HepG2 (cell line): ENCODE results near the gene TLN1. TPM values are rescaled to one million over a fixed set of nuclear protein-coding genes. Genes with fewer than 3 reads are reported as not detected.

Experiments used
- ATAC-seq: fragments of 200-7000 bp; cut with Tn5 transposase; 3 replicates; pipeline ENCODE4 v1.9.1; 2020; ENCODE audit warnings: mild to moderate bottlenecking, moderate library complexity
- BruUV-seq: library from RNA; stranded (reverse); fragments of 400-500 nt; replicated peaks from 2 replicates; lab custom pipeline; 2021; lab: Mats Ljungman, UMichigan
- CTCF ChIA-PET: fragments of 300-600 bp; formaldehyde crosslinking; extraction: SDS; loops from one replicate; lab custom pipeline; 2021; ENCODE audit warnings: low total read pairs, inconsistent platforms, low intra/inter-chr PET ratio; lab: Yijun Ruan, JAX
- POLR2A ChIA-PET: fragments of 350-600 bp; sonication (Branson Sonifier 250); formaldehyde crosslinking; loops from one replicate; lab custom pipeline; 2020; ENCODE audit warnings: antibody characterized with exemption, inconsistent platforms; lab: Yijun Ruan, JAX
- DNase-seq: peaks from one replicate; pipeline ENCODE4 v3.0.0-alpha.2; 2015; ENCODE audit warnings: low spot score
- FAIRE-seq: peaks from 3 replicates; lab custom pipeline; 2011; peaks lifted over from hg19 to GRCh38; lab: Jason Lieb, UNC
- H2AFZ ChIP-seq: one replicate; pipeline ENCODE4 v1.6.1; 2011; ENCODE audit warnings: low read length, inconsistent platforms
- H3K27ac ChIP-seq: fragments of 300-600 bp; 3 replicates; pipeline ENCODE4 v1.8.0; 2011; ENCODE audit warnings: mixed run types, mild to moderate bottlenecking, mixed read lengths, low read length, inconsistent platforms; ENCODE audit not compliant: insufficient read depth; ENCODE audit errors: extremely low read length
- H3K27me3 ChIP-seq, 2 experiments: fragments of 200-600 bp in 1 of 2; 2 replicates in 1 of 2; 3 replicates in 1 of 2; pipeline versions ENCODE4 v1.6.0 to v1.8.0; 2011; ENCODE audit warnings: low read length in 2 of 2, mild to moderate bottlenecking in 2 of 2, moderate library complexity in 2 of 2, inconsistent platforms in 1 of 2; ENCODE audit not compliant: insufficient read depth in 2 of 2, control insufficient read depth in 1 of 2
- H3K36me3 ChIP-seq, 2 experiments: fragments of 200-600 bp in 1 of 2; replicated peaks in 1 of 2; 2 replicates in 1 of 2; 3 replicates in 1 of 2; pipeline versions ENCODE4 v1.5.1 to v1.8.0; 2011; ENCODE audit warnings: low read length in 2 of 2, inconsistent platforms in 1 of 2; ENCODE audit not compliant: insufficient read depth in 2 of 2, control insufficient read depth in 1 of 2
- H3K4me1 ChIP-seq: 2 replicates; pipeline ENCODE4 v1.5.1; 2012; ENCODE audit warnings: low read length, inconsistent platforms; ENCODE audit not compliant: insufficient read depth
- H3K4me2 ChIP-seq: 2 replicates; pipeline ENCODE4 v1.6.0; 2011; ENCODE audit warnings: low read depth, low read length, inconsistent platforms
- H3K4me3 ChIP-seq, 3 experiments: fragments of 200-600 bp in 1 of 3; sonication (generic), shearing (Covaris generic) in 1 of 3; replicated peaks in 1 of 3; 2 replicates each; pipeline ENCODE4 v1.5.1; 2011 to 2016; ENCODE audit warnings: low read length in 3 of 3, inconsistent platforms in 2 of 3, low read depth in 2 of 3, mild to moderate bottlenecking in 2 of 3, control low read depth in 1 of 3, mixed read lengths in 1 of 3; ENCODE audit not compliant: insufficient read depth in 1 of 3
- H3K79me2 ChIP-seq: one replicate; pipeline ENCODE4 v1.6.1; 2011; ENCODE audit warnings: low read length, inconsistent platforms; ENCODE audit not compliant: insufficient read depth
- H3K9ac ChIP-seq: 2 replicates; pipeline ENCODE4 v1.6.0; 2011; ENCODE audit warnings: mild to moderate bottlenecking, low read depth, low read length, inconsistent platforms; ENCODE audit not compliant: insufficient read depth
- H3K9me3 ChIP-seq: 2 replicates; pipeline ENCODE4 v1.5.1; 2012; ENCODE audit warnings: mild to moderate bottlenecking, low read length
- H4K20me1 ChIP-seq: 2 replicates; pipeline ENCODE4 v1.6.0; 2011; ENCODE audit warnings: inconsistent platforms, mild to moderate bottlenecking, low read length, moderate library complexity; ENCODE audit not compliant: insufficient read depth
- ATF5 ChIP-seq: sonication (generic); formaldehyde crosslinking; IDR thresholded peaks from 2 replicates; pipeline ENCODE4 v1.4.0; 2020; ENCODE audit warnings: mild to moderate bottlenecking, low read depth, missing genetic modification reagents
- ZMAT5 ChIP-seq: sonication (generic); formaldehyde crosslinking; IDR thresholded peaks from 2 replicates; pipeline ENCODE4 v1.5.0; 2020; ENCODE audit warnings: mild to moderate bottlenecking, low read depth, missing genetic modification reagents, borderline replicate concordance
- ZNF17 ChIP-seq: sonication (generic); formaldehyde crosslinking; IDR thresholded peaks from 2 replicates; pipeline ENCODE4 v1.5.0; 2020; ENCODE audit warnings: mild to moderate bottlenecking, missing genetic modification reagents
- ZNF33A ChIP-seq: sonication (generic); formaldehyde crosslinking; IDR thresholded peaks from 2 replicates; pipeline ENCODE4 v1.5.1; 2020; ENCODE audit warnings: missing genetic modification reagents, mild to moderate bottlenecking, moderate library complexity, borderline replicate concordance
- ZNF652 ChIP-seq: IDR thresholded peaks from 2 replicates; pipeline ENCODE4 v1.6.1; 2016; ENCODE audit warnings: low read depth, borderline replicate concordance
- ZNF770 ChIP-seq: sonication (generic); formaldehyde crosslinking; IDR thresholded peaks from 2 replicates; pipeline ENCODE4 v1.5.0; 2020; ENCODE audit warnings: mild to moderate bottlenecking, missing genetic modification reagents
- WGBS: methylation state at CpG from one replicate; pipeline ENCODE4 v1.1.6; 2017; ENCODE audit warnings: low lambda C conversion rate; 5-methylcytosine and 5-hydroxymethylcytosine counted together
- in situ Hi-C: cut with HindIII; loops from 2 replicates; pipeline ENCODE4 v1.10.0; 2017; ENCODE audit warnings: low pct_unique_long_range_greater_than_20kb; ENCODE audit not compliant: extremely low pct_ligation_motif_present
- intact Hi-C: fragments of 100-400 bp; cut with micrococcal nuclease; formaldehyde crosslinking; loops from one replicate; pipeline ENCODE4 v1.10.0; 2022; ENCODE audit not compliant: unreplicated experiment
- polyA plus RNA-seq, 8 experiments: library from polyadenylated mRNA; depleted of rRNA in 3 of 8; stranded (reverse) in 7 of 8; unstranded in 1 of 8; fragments of >200 nt; fragmentation: Illumina TruSeq in 4 of 8; extraction: Trizol in 4 of 8; gene quantifications; 2 replicates each; pipeline versions ENCODE4 v1.2.1 to v1.2.3, GENCODE V29; 2011 to 2016; ENCODE audit warnings: low read depth in 4 of 8, missing spikeins in 1 of 8, mixed read lengths in 1 of 8; ENCODE audit not compliant: insufficient read depth in 1 of 8
- total RNA-seq, 5 experiments: library from RNA; depleted of rRNA; stranded (reverse); fragments of >200 nt; fragmentation: Illumina TruSeq; extraction: Trizol; gene quantifications; 2 replicates each; pipeline ENCODE4 v1.2.3, GENCODE V29; 2016; ENCODE audit warnings: low read depth in 1 of 5
- TF ChIP-seq, protein P1 (sequence below): sonication (generic); formaldehyde crosslinking; IDR thresholded peaks from 2 replicates; pipeline ENCODE4 v1.4.0; 2020; ENCODE audit warnings: missing genetic modification reagents, mild to moderate bottlenecking, borderline replicate concordance

TLN1 gene
- total and polyA plus RNA-seq, 2 of the 13 experiments (the other 11 are each of a cell fraction or from before 2014, with no cell fraction given) = 35.2 to 51.8 TPM

GRCh38 chr9:35763803-35764202 is 31.8 kb upstream of the TLN1 start:
- CTCF ChIA-PET = no interaction called here
- DNase-seq (no peak), FAIRE-seq (no peak), ATAC-seq (no peak)
- POLR2A ChIA-PET = interaction anchor here (1.1 kb wide), 1 partner anchor 102 kb away, joined by 3 read pairs; no protein-coding TSS in a partner anchor
- Histone ChIP-seq H4K20me1 (no peaks in the 10 kb centered on the region), H2AFZ (no peak overlapping the region), H3K79me2 (peaks cover 31% of the 10 kb centered on the region), H3K36me3 (no peaks in the 10 kb centered on the region), H3K27ac (no peak overlapping the region), H3K9ac (no peak overlapping the region), H3K4me3 (no peak overlapping the region), H3K4me2 (no peak overlapping the region), H3K4me1 (peaks cover 14% of the 10 kb centered on the region), H3K9me3 (no peaks in the 10 kb centered on the region), H3K27me3 (no peaks in the 10 kb centered on the region)
- BruUV-seq = no TSS peak
- intact Hi-C loops (no loop called here), in situ Hi-C loops (no loop called here)
- WGBS = 95% methylated on average over 1 of the region's 1 CpG
- TF ChIP-seq ZNF770 (CRISPR knock-in tag) (peak; percentile 14; the same call in 1 of the 2 replicates), ZMAT5 (CRISPR knock-in tag) (no peak)

- H3K27me3 ChIP-seq = no peaks in the 10 kb centered on the region
- no peak overlapping the region for H2AFZ ChIP-seq
- 96% methylated on average over 2 of the region's 2 CpGs for WGBS
- H4K20me1 ChIP-seq = no peaks in the 10 kb centered on the region
- peaks cover 37% of the 10 kb centered on the region for H3K79me2 ChIP-seq
- no peak overlapping the region for H3K4me2 ChIP-seq
- CTCF ChIA-PET = no interaction called here
- POLR2A ChIA-PET = interaction anchor here (1.1 kb wide), 1 partner anchor 102 kb away, joined by 3 read pairs; no protein-coding TSS in a partner anchor
- no peaks in the 10 kb centered on the region for H3K36me3 ChIP-seq
- no peaks in the 10 kb centered on the region for H3K9me3 ChIP-seq
- ATAC-seq (no peak), FAIRE-seq (no peak), DNase-seq (no peak)
- intact Hi-C loops = no loop called here
- no TSS peak for BruUV-seq
- TF ChIP-seq, protein P1, sequence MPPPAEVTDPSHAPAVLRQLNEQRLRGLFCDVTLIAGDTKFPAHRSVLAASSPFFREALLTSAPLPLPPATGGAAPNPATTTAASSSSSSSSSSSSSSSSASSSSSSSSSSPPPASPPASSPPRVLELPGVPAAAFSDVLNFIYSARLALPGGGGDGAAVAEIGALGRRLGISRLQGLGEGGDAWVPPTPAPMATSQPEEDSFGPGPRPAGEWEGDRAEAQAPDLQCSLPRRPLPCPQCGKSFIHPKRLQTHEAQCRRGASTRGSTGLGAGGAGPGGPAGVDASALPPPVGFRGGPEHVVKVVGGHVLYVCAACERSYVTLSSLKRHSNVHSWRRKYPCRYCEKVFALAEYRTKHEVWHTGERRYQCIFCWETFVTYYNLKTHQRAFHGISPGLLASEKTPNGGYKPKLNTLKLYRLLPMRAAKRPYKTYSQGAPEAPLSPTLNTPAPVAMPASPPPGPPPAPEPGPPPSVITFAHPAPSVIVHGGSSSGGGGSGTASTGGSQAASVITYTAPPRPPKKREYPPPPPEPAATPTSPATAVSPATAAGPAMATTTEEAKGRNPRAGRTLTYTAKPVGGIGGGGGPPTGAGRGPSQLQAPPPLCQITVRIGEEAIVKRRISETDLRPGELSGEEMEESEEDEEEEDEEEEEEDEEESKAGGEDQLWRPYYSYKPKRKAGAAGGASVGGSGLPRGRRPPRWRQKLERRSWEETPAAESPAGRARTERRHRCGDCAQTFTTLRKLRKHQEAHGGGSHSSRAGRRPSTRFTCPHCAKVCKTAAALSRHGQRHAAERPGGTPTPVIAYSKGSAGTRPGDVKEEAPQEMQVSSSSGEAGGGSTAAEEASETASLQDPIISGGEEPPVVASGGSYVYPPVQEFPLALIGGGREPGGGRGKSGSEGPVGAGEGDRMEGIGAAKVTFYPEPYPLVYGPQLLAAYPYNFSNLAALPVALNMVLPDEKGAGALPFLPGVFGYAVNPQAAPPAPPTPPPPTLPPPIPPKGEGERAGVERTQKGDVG (CRISPR knock-in tag) = no peak
- no peak for TF ChIP-seq ZNF652 (CRISPR knock-in tag)
- TF ChIP-seq ATF5 (CRISPR knock-in tag) = no peak
- no peak for TF ChIP-seq ZNF33A (CRISPR knock-in tag)
- no peak for TF ChIP-seq ZNF17
- TF ChIP-seq, all 625 proteins: peak for 0
- H3K4me1 ChIP-seq = peaks cover 20% of the 10 kb centered on the region
- H3K27ac ChIP-seq = no peak overlapping the region
- in situ Hi-C loops = no loop called here
- no peak overlapping the region for H3K4me3 ChIP-seq
- no peak overlapping the region for H3K9ac ChIP-seq
Measured at GRCh38 chr9:35763181-35763580, 31.2 kb upstream of the TLN1 start.
